ENCODE measurements around the gene COG7. TPM values are rescaled to one million over a fixed set of nuclear protein-coding genes. Genes with fewer than 3 reads are reported as not detected.
"Not testable (repeated sequence)": the region's sequence is repeated elsewhere in the genome, so short reads cannot be mapped to it uniquely, and the experiment has no call there.

Gene COG7
- total RNA-seq, 2 donors from 2014 or later: 31.4 to 40.0 TPM

GRCh38 chr16:23382279-23382678 is 70.7 kb downstream of the COG7 start:
- no peaks in the 10 kb centered on the region for H3K4me1 ChIP-seq
- no peak overlapping the region for H3K27ac ChIP-seq
- TF ChIP-seq CTCF (IDR thresholded peaks at IDR 0.05): no peak
- intact Hi-C loops (cut with DNase I): no loop called here
- no peak for DNase-seq
- H3K4me3 ChIP-seq: no peak overlapping the region
- no peaks in the 10 kb centered on the region for H3K9me3 ChIP-seq
- no peak overlapping the region for H3K9ac ChIP-seq (ENCODE audit: low read depth in 2 of 2, low read length in 2 of 2)
- H3K27me3 ChIP-seq: no peaks in the 10 kb centered on the region
- no peaks in the 10 kb centered on the region for H3K36me3 ChIP-seq

- H3K9me3 ChIP-seq; H3K9ac ChIP-seq (ENCODE audit: low read depth in 2 of 2, low read length in 2 of 2); H3K4me1 ChIP-seq; DNase-seq; H3K27ac ChIP-seq; H3K36me3 ChIP-seq; H3K4me3 ChIP-seq; H3K27me3 ChIP-seq; intact Hi-C loops (cut with DNase I): not testable (repeated sequence)
Measured at GRCh38 chr16:23381702-23382101, 71.3 kb downstream of the COG7 start.

GRCh38 chr16:23380501-23380951 is 72.5 kb downstream of the COG7 start:
- no peaks in the 10 kb centered on the region for H3K36me3 ChIP-seq
- no peaks in the 10 kb centered on the region for H3K9me3 ChIP-seq
- H3K9ac ChIP-seq (ENCODE audit: low read depth in 2 of 2, low read length in 2 of 2): no peak overlapping the region
- no peaks in the 10 kb centered on the region for H3K27me3 ChIP-seq
- intact Hi-C loops (cut with DNase I): no loop called here
- no peak overlapping the region for H3K4me3 ChIP-seq
- no peak overlapping the region for H3K27ac ChIP-seq
- TF ChIP-seq CTCF (IDR thresholded peaks at IDR 0.05): no peak
- no peak for DNase-seq
- no peaks in the 10 kb centered on the region for H3K4me1 ChIP-seq

GRCh38 chr16:23379707-23380106 is 73.3 kb downstream of the COG7 start:
- intact Hi-C loops (cut with DNase I): loop anchor here (5.0 kb wide), 1 partner anchor 187 kb away; no protein-coding TSS in a partner anchor
- no peak for DNase-seq
- Histone ChIP-seq H3K36me3 (no peaks in the 10 kb centered on the region), H3K9ac (ENCODE audit: low read depth in 2 of 2, low read length in 2 of 2) (no peak overlapping the region), H3K27ac (no peak overlapping the region), H3K27me3 (no peaks in the 10 kb centered on the region), H3K4me1 (no peaks in the 10 kb centered on the region), H3K4me3 (no peak overlapping the region), H3K9me3 (no peaks in the 10 kb centered on the region)
- TF ChIP-seq CTCF (IDR thresholded peaks at IDR 0.05): no peak

GRCh38 chr16:23378921-23379320 is 74.1 kb downstream of the COG7 start:
- Histone ChIP-seq H3K27me3 (no peaks in the 10 kb centered on the region), H3K4me3 (no peak overlapping the region), H3K9ac (ENCODE audit: low read depth in 2 of 2, low read length in 2 of 2) (no peak overlapping the region), H3K9me3 (no peaks in the 10 kb centered on the region), H3K27ac (no peak overlapping the region), H3K36me3 (no peaks in the 10 kb centered on the region), H3K4me1 (no peaks in the 10 kb centered on the region)
- intact Hi-C loops (cut with DNase I): loop anchor here (5.0 kb wide), 1 partner anchor 187 kb away; no protein-coding TSS in a partner anchor
- DNase-seq: no peak
- TF ChIP-seq CTCF (IDR thresholded peaks at IDR 0.05): no peak

- no peak for TF ChIP-seq CTCF (IDR thresholded peaks at IDR 0.05)
- no peak for DNase-seq
- Histone ChIP-seq H3K36me3 (no peaks in the 10 kb centered on the region), H3K4me1 (no peaks in the 10 kb centered on the region), H3K9me3 (no peaks in the 10 kb centered on the region), H3K4me3 (no peak overlapping the region), H3K27me3 (no peaks in the 10 kb centered on the region), H3K9ac (ENCODE audit: low read depth in 2 of 2, low read length in 2 of 2) (no peak overlapping the region), H3K27ac (no peak overlapping the region)
- intact Hi-C loops (cut with DNase I): loop anchor here (5.0 kb wide), 1 partner anchor 186 kb away; no protein-coding TSS in a partner anchor
Measured at GRCh38 chr16:23378256-23378655, 74.7 kb downstream of the COG7 start.
